Bronchial epithelial cell (primary cell): ENCODE data around the gene CTU1. TPM values are rescaled to one million over a fixed set of nuclear protein-coding genes. Genes with fewer than 3 reads are reported as not detected.

ENCODE experiments used
- DNase-seq: peaks from one replicate; pipeline ENCODE4 v3.0.0-alpha.2; 2010; ENCODE audit warnings: low read depth
- FAIRE-seq: peaks from 2 replicates; lab custom pipeline; 2011; peaks lifted over from hg19 to GRCh38; lab: Jason Lieb, UNC
- H3K27me3 ChIP-seq: 2 replicates; pipeline ENCODE4 v1.5.1; 2011; ENCODE audit warnings: low read length; ENCODE audit not compliant: control insufficient read depth, insufficient read depth
- H3K36me3 ChIP-seq: 2 replicates; pipeline ENCODE4 v1.5.1; 2011; ENCODE audit warnings: low read length; ENCODE audit not compliant: control insufficient read depth, insufficient read depth
- H3K4me3 ChIP-seq: 2 replicates; pipeline ENCODE4 v1.5.1; 2011; ENCODE audit warnings: mild to moderate bottlenecking, low read depth, low read length, control low read depth
- total RNA-seq: library from RNA; depleted of rRNA; stranded (reverse); fragments of >200 nt; gene quantifications from 2 replicates; pipeline ENCODE4 v1.2.1, GENCODE V29; 2014
- TF ChIP-seq, protein P1 (sequence below): IDR thresholded peaks from 2 replicates; pipeline ENCODE4 v1.5.1; 2011; ENCODE audit warnings: mild to moderate bottlenecking, moderate library complexity, low read length, control low read depth, inconsistent platforms; ENCODE audit not compliant: insufficient read depth, severe bottlenecking

The CTU1 gene
- total RNA-seq, 1 donor from 2014 or later = 7.6 TPM

DNA sequence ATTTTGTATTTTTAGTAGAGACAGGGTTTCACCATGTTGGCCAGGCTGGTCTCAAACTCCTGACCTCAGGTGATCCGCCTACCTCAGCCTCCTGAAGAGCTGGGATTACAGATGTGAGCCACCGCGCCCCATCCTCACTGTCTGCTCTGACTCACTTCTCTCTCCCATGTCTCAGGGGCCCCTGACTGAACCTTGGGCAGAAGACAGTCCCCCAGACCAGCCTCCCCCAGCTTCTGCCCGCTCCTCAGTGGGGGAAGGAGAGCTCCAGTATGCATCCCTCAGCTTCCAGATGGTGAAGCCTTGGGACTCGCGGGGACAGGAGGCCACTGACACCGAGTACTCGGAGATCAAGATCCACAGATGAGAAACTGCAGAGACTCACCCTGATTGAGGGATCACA, 21.5 kb upstream of the CTU1 start:
- H3K36me3 ChIP-seq = no peaks in the 10 kb centered on the region
- TF ChIP-seq, protein P1, sequence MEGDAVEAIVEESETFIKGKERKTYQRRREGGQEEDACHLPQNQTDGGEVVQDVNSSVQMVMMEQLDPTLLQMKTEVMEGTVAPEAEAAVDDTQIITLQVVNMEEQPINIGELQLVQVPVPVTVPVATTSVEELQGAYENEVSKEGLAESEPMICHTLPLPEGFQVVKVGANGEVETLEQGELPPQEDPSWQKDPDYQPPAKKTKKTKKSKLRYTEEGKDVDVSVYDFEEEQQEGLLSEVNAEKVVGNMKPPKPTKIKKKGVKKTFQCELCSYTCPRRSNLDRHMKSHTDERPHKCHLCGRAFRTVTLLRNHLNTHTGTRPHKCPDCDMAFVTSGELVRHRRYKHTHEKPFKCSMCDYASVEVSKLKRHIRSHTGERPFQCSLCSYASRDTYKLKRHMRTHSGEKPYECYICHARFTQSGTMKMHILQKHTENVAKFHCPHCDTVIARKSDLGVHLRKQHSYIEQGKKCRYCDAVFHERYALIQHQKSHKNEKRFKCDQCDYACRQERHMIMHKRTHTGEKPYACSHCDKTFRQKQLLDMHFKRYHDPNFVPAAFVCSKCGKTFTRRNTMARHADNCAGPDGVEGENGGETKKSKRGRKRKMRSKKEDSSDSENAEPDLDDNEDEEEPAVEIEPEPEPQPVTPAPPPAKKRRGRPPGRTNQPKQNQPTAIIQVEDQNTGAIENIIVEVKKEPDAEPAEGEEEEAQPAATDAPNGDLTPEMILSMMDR = no peak
- H3K27me3 ChIP-seq = no peaks in the 10 kb centered on the region
- FAIRE-seq (no peak), DNase-seq (no peak)
- no peak overlapping the region for H3K4me3 ChIP-seq

DNA sequence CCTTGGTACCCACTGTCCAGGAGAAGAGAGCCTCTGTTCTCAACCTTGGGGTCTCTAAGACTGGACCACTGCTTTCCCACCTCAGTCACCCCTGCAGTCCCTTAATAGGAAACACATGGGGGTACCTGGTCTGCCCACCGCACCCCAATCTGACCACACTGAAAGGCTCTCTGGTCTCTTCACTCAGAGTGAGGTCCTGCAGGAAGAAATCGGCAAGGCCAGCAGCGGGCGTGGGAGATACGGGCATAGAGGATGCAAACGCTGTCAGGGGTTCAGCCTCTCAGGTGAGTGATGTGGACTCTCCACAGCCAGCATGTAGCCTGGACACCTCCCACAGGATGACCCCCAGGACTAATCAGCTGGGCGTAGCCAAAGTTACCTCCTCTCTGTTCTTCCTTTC, 20.0 kb upstream of the CTU1 start:
- TF ChIP-seq, protein P1 = no peak
- Histone ChIP-seq H3K36me3 (no peaks in the 10 kb centered on the region), H3K4me3 (no peak overlapping the region), H3K27me3 (no peaks in the 10 kb centered on the region)
- DNase-seq (no peak), FAIRE-seq (no peak)

DNA sequence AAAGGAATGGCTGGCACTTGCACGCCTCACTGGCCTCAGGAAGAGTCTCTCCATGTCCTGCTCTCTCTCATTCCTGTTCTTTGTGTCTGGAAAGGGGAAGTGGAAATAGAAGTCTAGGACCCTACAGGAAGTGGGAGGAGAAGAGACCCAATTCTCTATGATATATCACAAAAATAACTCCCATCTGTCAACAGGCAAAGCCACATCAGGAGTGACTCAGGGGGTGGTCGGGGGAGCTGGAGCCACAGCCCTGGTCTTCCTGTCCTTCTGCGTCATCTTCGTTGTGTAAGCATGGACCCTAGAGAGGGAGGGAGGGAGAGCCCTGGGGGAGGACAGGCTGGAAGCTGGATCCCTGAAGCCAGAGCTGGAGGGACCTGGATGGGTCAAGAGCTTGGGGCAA, 19.5 kb upstream of the CTU1 start:
- FAIRE-seq (no peak), DNase-seq (no peak)
- Histone ChIP-seq H3K36me3 (no peaks in the 10 kb centered on the region), H3K4me3 (no peak overlapping the region), H3K27me3 (no peaks in the 10 kb centered on the region)
- TF ChIP-seq, protein P1 = no peak

GRCh38 chr19:51127032-51127431, 18.8 kb upstream of the CTU1 start:
- TF ChIP-seq, protein P1 = no peak
- Histone ChIP-seq H3K27me3 (no peaks in the 10 kb centered on the region), H3K4me3 (no peak overlapping the region), H3K36me3 (no peaks in the 10 kb centered on the region)
- DNase-seq = no peak
- FAIRE-seq = no peak

- FAIRE-seq = no peak
- TF ChIP-seq, protein P1 = no peak
- no peaks in the 10 kb centered on the region for H3K27me3 ChIP-seq
Measured at GRCh38 chr19:51125421-51126075, 17.3 kb upstream of the CTU1 start.

GRCh38 chr19:51124729-51125128, 16.5 kb upstream of the CTU1 start, which contains the start of gene SIGLEC9:
SIGLEC9 (plus strand) TSS chr19:51124906; CDS start chr19:51124975, 69 bp downstream.
- FAIRE-seq (no peak), DNase-seq (no peak)
- Histone ChIP-seq H3K4me3 (no peak within 1 kb of the TSS), H3K27me3 (no peaks in the 10 kb centered on the region), H3K36me3 (no peaks in the 10 kb centered on the region)
- TF ChIP-seq, protein P1 = no peak

More at GRCh38 chr19:51125421-51126075, 17.3 kb upstream of the CTU1 start:
- H3K4me3 ChIP-seq = no peak overlapping the region
- no peak for DNase-seq
- no peaks in the 10 kb centered on the region for H3K36me3 ChIP-seq
